CD4-positive, alpha-beta T cell treated with Interleukin-12 subunit alpha and Interleukin-12 subunit beta, for 1 hour (primary cell): ENCODE measurements around the gene GHRH.

Experiments used
- DNase-seq: peaks from one replicate; pipeline ENCODE4 v3.0.0-alpha.2; 2020

The GHRH gene

GRCh38 chr20:37260923-37261322, 691 bp downstream of the GHRH start:
- DNase-seq = no peak

- DNase-seq = no peak
Measured at GRCh38 chr20:37259865-37260264, 1.7 kb downstream of the GHRH start.

GRCh38 chr20:37259031-37259430, 2.6 kb downstream of the GHRH start:
- no peak for DNase-seq

- no peak for DNase-seq
Measured at GRCh38 chr20:37257988-37258387, 3.6 kb downstream of the GHRH start.

- no peak for DNase-seq
Measured at GRCh38 chr20:37257530-37257929, 4.1 kb downstream of the GHRH start.

- DNase-seq = no peak
Measured at GRCh38 chr20:37256286-37256685, 5.3 kb downstream of the GHRH start.

- DNase-seq = no peak
Measured at GRCh38 chr20:37254114-37254878, 7.3 kb downstream of the GHRH start.

GRCh38 chr20:37253087-37253486, 8.5 kb downstream of the GHRH start:
- DNase-seq = no peak

- no peak for DNase-seq
Measured at GRCh38 chr20:37251825-37252477, 9.7 kb downstream of the GHRH start.

GRCh38 chr20:37249304-37249703, 12.3 kb downstream of the GHRH start:
- no peak for DNase-seq

GRCh38 chr20:37247547-37247946, 14.1 kb downstream of the GHRH start:
- no peak for DNase-seq

- no peak for DNase-seq
Measured at GRCh38 chr20:37246736-37247135, 14.9 kb downstream of the GHRH start.

- DNase-seq = no peak
Measured at GRCh38 chr20:37245216-37246150, 16.1 kb downstream of the GHRH start.

- no peak for DNase-seq
Measured at GRCh38 chr20:37244572-37244957, 17.0 kb downstream of the GHRH start.

- no peak for DNase-seq
Measured at GRCh38 chr20:37243937-37244571, 17.6 kb downstream of the GHRH start.

GRCh38 chr20:37243076-37243936, 18.3 kb downstream of the GHRH start:
- no peak for DNase-seq

- DNase-seq = no peak
Measured at GRCh38 chr20:37242503-37242902, 19.1 kb downstream of the GHRH start.

GRCh38 chr20:37240337-37241067, 21.1 kb downstream of the GHRH start:
- DNase-seq = no peak

GRCh38 chr20:37238935-37239451, 22.6 kb downstream of the GHRH start:
- DNase-seq = no peak

GRCh38 chr20:37238426-37238825, 23.2 kb downstream of the GHRH start:
- DNase-seq = no peak

- no peak for DNase-seq
Measured at GRCh38 chr20:37237656-37238055, 24.0 kb downstream of the GHRH start.
